HepG2 (cell line): ENCODE results near the gene ZC3H8.

Source experiments
- ATF7 ChIP-seq, 2 experiments: fragments of 450-650 bp in 1 of 2; sonication (generic) in 1 of 2; formaldehyde crosslinking in 1 of 2; IDR thresholded peaks; 2 replicates each; pipeline versions ENCODE4 v1.4.0 to v1.6.1; 2016 to 2020; ENCODE audit warnings: antibody characterized with exemption in 1 of 2, mild to moderate bottlenecking in 1 of 2, missing genetic modification reagents in 1 of 2
- RXRA ChIP-seq: sonication (generic); formaldehyde crosslinking; IDR thresholded peaks from 2 replicates; pipeline ENCODE4 v1.5.1; 2020; ENCODE audit warnings: missing genetic modification reagents
- STAT6 ChIP-seq: sonication (generic); formaldehyde crosslinking; IDR thresholded peaks from 2 replicates; pipeline ENCODE4 v1.4.0; 2020; ENCODE audit warnings: missing genetic modification reagents, mild to moderate bottlenecking, borderline replicate concordance
- TAF1 ChIP-seq: sonication (generic); formaldehyde crosslinking; IDR thresholded peaks from 2 replicates; pipeline ENCODE4 v1.4.0; 2020; ENCODE audit warnings: missing genetic modification reagents
- TEAD2 ChIP-seq: sonication (generic); formaldehyde crosslinking; IDR thresholded peaks from 2 replicates; pipeline ENCODE4 v1.9.0; 2021; ENCODE audit warnings: missing genetic modification reagents
- ZC3H4 ChIP-seq: sonication (generic); formaldehyde crosslinking; IDR thresholded peaks from 2 replicates; pipeline ENCODE4 v1.4.0; 2020; ENCODE audit warnings: missing genetic modification reagents, borderline replicate concordance
- ZNF605 ChIP-seq: sonication (generic); formaldehyde crosslinking; IDR thresholded peaks from 2 replicates; pipeline ENCODE4 v1.8.0; 2022; ENCODE audit warnings: mild to moderate bottlenecking, missing genetic modification reagents
- TF ChIP-seq, protein P1 (sequence below): sonication (generic); formaldehyde crosslinking; IDR thresholded peaks from 2 replicates; pipeline ENCODE4 v1.5.0; 2020; ENCODE audit warnings: mild to moderate bottlenecking, missing genetic modification reagents, moderate library complexity
- TF ChIP-seq, protein P2 (sequence below): sonication (generic); formaldehyde crosslinking; IDR thresholded peaks from 2 replicates; pipeline ENCODE4 v1.8.0; 2022; ENCODE audit warnings: missing genetic modification reagents, mild to moderate bottlenecking, inconsistent platforms, borderline replicate concordance

DNA sequence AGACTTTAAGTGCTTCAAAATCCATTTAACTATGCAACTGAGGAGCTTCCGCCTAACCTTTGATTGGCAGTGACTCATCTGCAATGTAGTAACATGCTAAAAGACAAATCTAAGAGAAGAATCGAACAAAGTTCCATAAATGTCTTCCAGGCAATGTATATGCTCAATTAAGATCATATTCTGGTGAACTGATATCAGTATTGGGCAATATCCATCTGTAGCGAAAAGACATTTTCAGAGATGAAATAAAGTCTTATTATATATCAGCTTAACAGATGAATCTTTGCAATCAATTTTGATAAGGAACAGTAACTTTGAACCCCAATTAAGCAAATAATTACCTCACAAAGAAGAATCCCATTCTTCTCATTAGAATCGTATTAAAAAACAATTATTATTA lies 11.6 kb downstream of the ZC3H8 start:
- TF ChIP-seq ZC3H4 (CRISPR knock-in tag) (no peak), STAT6 (CRISPR knock-in tag) (no peak), RXRA (no peak), TAF1 (no peak), ZNF605 (CRISPR knock-in tag) (no peak), TEAD2 (CRISPR knock-in tag) (no peak), ATF7 (IDR thresholded peaks at IDR 0.05) (no peak), ATF7 (CRISPR knock-in tag; IDR thresholded peaks at IDR 0.05) (no peak)
- TF ChIP-seq, protein P1, sequence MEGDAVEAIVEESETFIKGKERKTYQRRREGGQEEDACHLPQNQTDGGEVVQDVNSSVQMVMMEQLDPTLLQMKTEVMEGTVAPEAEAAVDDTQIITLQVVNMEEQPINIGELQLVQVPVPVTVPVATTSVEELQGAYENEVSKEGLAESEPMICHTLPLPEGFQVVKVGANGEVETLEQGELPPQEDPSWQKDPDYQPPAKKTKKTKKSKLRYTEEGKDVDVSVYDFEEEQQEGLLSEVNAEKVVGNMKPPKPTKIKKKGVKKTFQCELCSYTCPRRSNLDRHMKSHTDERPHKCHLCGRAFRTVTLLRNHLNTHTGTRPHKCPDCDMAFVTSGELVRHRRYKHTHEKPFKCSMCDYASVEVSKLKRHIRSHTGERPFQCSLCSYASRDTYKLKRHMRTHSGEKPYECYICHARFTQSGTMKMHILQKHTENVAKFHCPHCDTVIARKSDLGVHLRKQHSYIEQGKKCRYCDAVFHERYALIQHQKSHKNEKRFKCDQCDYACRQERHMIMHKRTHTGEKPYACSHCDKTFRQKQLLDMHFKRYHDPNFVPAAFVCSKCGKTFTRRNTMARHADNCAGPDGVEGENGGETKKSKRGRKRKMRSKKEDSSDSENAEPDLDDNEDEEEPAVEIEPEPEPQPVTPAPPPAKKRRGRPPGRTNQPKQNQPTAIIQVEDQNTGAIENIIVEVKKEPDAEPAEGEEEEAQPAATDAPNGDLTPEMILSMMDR = no peak
- TF ChIP-seq, protein P2, sequence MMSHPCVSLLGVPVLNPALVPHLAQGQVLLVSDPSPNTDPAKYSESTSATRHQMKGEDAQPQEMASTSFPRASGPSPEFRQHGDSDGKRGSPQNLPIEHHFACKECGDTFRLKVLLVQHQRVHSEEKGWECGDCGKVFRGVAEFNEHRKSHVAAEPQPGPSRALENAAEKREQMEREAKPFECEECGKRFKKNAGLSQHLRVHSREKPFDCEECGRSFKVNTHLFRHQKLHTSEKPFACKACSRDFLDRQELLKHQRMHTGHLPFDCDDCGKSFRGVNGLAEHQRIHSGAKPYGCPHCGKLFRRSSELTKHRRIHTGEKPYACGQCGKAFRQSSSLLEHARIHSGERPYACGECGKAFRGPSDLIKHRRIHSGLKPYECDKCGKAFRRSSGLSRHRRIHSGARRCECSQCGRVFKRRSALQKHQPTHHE (CRISPR knock-in tag) = no peak
